PC-9 (cell line): ENCODE data around the gene LIN54.

ENCODE experiments used
- CTCF ChIP-seq: fragments of 200-600 bp; sonication (generic); conservative IDR thresholded peaks from 2 replicates; pipeline ENCODE4 v1.6.1; 2017; ENCODE audit warnings: mixed run types, antibody characterized with exemption, mild to moderate bottlenecking, moderate library complexity
- EZH2 ChIP-seq: fragments of 200-600 bp; sonication (generic); IDR thresholded peaks from 2 replicates; pipeline ENCODE4 v1.8.0; 2017; ENCODE audit warnings: antibody characterized with exemption, low read depth

GRCh38 chr4:82981138-82981537, 29.5 kb downstream of the LIN54 start:
- TF ChIP-seq CTCF (no peak), EZH2 (no peak)
